HG02571 (cell line): Measurements from ENCODE around the gene SYNGR2.
"Not testable (repeated sequence)": the region's sequence is repeated elsewhere in the genome, so short reads cannot be mapped to it uniquely, and the experiment has no call there.

ENCODE experiments used
- ATAC-seq: cut with Tn5 transposase; IDR thresholded peaks from one replicate; pipeline ENCODE4 v1.9.1; 2021; ENCODE audit warnings: mild to moderate bottlenecking, moderate library complexity; ENCODE audit not compliant: unreplicated experiment

SYNGR2 gene

DNA sequence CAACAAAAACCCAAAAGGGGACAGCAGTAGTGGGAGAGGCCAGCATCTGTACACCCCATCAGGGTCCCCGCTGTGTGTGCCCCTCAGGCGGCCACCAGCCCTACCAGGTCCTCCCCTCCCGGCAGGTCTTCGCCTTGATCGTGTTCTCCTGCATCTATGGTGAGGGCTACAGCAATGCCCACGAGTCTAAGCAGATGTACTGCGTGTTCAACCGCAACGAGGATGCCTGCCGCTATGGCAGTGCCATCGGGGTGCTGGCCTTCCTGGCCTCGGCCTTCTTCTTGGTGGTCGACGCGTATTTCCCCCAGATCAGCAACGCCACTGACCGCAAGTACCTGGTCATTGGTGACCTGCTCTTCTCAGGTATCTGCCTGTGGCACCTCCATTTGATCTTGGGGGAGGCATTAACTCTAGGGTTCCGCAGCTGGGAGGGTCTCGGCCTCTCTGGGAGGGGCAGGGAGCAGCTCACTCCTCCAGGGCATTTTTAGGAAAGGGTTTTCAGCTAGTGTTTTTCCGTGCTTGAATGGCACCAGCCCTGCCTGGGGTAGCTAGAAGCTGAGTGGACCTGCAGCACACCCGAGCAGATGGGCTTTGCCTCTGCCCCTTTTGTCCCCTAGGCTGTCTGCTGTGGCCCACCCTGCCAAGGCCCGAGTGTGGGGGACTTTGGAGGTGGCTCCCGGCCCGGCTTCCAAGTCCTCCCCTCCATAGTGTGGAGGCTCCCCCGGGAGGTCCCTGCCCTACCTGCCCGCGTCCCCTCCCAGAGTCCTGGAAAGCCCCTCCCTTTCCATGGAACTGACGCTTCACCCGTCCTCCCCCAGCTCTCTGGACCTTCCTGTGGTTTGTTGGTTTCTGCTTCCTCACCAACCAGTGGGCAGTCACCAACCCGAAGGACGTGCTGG, 2.6 kb downstream of the SYNGR2 start:
- ATAC-seq = no peak

DNA sequence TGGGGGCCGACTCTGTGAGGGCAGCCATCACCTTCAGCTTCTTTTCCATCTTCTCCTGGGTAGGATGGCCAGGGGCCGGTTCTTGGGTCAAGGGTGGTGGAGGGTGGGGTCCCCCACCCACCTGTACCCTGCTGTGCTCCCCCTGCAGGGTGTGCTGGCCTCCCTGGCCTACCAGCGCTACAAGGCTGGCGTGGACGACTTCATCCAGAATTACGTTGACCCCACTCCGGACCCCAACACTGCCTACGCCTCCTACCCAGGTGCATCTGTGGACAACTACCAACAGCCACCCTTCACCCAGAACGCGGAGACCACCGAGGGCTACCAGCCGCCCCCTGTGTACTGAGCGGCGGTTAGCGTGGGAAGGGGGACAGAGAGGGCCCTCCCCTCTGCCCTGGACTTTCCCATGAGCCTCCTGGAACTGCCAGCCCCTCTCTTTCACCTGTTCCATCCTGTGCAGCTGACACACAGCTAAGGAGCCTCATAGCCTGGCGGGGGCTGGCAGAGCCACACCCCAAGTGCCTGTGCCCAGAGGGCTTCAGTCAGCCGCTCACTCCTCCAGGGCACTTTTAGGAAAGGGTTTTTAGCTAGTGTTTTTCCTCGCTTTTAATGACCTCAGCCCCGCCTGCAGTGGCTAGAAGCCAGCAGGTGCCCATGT, 3.3 kb downstream of the SYNGR2 start:
- ATAC-seq = not testable (repeated sequence)

DNA sequence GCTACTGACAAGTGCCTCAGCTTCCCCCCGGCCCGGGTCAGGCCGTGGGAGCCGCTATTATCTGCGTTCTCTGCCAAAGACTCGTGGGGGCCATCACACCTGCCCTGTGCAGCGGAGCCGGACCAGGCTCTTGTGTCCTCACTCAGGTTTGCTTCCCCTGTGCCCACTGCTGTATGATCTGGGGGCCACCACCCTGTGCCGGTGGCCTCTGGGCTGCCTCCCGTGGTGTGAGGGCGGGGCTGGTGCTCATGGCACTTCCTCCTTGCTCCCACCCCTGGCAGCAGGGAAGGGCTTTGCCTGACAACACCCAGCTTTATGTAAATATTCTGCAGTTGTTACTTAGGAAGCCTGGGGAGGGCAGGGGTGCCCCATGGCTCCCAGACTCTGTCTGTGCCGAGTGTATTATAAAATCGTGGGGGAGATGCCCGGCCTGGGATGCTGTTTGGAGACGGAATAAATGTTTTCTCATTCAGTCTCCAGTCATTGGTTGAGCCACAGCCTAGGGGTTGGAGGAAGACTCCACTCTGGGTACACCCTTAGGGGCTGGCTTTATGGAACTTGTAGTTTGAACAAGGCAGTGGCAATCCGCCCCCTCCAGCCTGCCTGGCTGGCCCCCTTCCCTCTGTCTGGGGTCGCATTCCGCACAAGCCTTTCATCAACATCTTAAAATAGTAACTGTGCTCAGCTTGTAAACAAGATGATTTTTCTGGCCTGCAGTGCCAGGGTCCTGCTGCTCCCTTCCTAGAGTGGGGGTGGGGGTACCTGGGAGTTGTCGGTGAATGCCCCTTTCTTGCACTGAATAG, 4.1 kb downstream of the SYNGR2 start:
- no peak for ATAC-seq

DNA sequence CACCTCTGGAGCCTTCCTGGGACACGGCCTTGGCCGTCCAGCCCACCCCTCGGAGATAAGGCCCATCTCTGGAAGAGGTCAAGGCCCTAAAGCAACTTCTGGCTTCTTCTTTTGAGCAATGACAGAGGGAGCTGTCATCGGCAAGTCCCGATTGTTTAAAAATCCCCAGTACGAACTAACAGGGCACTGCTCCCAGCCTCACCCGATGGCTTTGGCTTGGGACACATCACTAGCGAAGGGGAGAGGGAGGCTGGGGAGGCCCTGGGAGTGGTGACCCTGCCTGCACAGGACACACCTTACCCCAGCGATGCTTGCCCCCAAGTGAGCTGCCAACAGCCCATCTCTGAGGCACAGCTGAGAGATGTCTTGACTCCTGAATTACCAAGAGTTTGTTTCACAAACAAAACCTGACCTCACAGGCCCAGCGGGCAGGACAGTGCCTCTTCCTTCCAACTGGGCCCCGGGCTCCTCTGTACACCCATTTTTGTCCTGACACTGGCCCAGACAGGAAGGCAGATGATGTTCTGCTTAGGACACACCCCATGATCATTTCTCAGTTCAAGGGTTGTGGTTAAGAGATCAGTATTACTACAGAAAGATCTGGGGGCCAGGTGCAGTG, 4.8 kb downstream of the SYNGR2 start:
- no peak for ATAC-seq

DNA sequence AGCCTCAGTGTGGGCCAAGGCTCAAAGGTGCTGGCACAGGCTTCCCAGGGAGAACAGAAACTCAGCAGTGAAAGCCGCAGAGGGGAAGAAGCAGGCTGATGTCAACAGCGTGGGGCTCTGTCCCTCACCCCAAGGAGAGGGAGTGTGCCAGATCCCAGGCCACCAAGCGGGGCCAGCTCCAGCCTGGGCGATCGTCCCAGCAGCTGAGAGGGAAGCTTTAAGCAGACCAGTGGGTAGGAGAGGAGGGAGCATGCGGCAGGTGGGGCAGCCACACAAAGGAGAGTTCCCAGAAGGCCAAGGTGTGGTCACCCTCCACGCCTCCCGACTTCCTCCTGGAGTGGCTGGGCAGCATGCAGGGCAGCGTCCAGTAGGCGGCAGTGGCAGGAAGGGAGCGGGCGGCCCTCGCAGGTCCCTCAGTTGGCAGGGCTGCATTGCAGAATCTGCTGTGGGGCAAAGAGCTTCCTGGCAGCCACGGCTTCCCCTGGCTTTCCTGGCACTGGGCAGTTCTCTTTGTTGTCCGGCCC, 6.0 kb downstream of the SYNGR2 start:
- no peak for ATAC-seq

DNA sequence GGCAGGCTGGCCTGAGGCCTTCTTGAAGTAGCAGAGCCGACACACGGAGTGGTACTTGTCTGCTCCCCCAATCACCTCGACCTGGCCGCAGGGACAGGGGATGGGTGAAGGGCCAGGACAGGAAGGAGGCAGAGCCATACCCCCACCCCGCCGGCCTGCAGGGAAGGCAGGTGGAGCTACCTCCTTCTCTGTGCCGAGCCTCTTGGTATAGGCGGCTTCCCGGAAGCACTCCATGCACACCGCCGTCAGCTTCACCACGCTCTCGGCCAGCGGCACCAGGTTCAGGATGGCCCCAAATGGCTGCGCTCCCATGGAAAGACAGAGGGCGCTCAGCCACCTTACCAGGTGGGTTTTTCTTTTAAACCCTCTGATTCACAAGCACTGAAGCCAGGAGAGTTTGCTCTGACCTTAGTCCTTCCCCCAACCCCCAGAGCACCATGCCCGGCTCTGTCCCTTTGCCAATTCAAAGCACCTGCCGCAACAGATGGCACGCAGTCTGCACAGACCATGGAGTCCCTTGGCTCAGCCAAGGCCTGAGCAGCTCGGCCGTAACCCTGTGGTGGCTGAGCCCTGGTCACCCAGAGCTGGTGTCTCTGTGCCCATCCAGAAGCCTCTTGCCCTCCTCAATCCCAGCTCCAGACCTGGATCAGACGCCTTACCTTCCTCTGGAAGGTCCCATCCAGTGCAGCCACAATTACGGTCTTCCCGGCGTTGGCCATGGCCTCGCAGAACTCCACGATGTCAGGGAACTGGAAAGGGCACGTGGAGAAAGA, 6.7 kb downstream of the SYNGR2 start:
- no peak for ATAC-seq

DNA sequence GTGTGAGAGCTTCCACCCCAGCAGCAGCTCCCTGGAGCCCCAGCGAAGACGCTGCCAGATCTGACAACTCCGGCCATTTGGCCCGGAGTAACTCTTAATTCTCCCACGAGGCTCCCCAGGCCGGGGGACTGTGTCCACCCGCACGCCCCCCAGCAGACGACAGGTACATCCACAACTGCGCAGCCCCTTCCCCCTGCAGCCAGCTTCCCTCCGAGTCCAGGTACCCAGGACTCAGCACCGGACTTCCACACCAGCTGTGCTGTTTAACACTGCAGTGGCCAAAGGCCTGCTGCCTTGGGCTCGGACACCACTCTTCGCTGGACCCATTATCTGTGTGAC, 7.2 kb downstream of the SYNGR2 start:
- ATAC-seq = no peak

DNA sequence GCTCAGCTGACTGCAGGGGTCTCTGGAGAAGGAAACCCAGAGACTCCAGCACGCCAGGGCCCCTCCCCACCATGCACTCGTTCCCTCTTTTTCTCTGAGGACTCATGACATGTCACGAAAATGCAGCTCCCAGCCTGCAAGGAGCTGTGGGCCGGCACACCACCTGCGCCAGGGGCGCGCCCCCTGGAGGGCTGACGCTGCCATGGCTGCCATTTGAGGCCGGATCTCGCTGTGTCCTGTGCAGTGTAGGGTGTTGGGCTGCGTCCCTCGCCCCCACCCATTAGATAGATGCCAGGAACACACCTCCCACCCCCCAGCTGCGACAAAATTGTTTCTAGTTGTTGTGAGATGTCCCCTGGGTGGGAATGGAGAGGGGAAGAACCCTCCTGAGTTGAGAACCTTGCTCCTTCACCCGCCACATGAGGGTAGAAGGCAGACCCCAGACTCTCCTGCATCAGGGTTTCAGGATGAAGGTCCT, 8.2 kb downstream of the SYNGR2 start:
- no peak for ATAC-seq

DNA sequence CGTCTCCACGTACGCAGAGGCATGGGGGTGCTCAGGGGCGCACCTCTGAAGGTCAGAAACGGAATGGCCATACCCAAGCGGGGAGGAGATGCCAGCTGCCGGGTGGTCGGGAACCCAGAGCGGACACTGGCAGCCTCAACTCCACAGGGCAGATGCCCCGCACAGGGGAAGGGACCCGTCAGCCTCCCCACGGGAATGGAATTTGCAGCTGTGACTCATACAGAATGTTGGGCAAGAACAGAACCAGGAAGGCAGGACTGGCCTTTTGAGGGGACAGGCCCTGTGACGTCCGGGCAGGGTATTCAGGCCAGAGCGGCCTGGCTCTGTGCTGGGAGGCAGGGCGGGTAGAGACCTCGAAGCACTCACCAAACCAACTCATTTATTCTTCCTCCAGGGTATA, 11.0 kb downstream of the SYNGR2 start:
- no peak for ATAC-seq

DNA sequence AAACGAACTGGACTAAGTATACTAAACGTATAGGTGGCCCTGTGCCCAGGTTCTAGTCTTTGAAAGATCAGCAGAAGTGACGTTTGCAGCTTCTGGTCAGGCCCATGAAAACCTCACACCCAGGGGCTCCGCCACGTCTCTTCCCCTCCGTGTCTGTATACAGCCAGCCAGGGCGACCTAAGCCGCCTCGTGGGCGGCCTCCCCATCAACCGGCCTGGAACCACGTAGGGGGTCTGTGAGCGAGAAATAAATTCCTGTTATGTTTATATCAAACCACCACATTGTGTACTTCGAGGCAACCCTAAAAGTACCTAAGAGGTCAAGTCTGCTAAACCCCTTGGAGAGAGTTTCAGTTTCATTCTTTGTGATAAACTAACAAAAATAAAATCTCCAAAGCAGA, 11.7 kb downstream of the SYNGR2 start:
- no peak for ATAC-seq

DNA sequence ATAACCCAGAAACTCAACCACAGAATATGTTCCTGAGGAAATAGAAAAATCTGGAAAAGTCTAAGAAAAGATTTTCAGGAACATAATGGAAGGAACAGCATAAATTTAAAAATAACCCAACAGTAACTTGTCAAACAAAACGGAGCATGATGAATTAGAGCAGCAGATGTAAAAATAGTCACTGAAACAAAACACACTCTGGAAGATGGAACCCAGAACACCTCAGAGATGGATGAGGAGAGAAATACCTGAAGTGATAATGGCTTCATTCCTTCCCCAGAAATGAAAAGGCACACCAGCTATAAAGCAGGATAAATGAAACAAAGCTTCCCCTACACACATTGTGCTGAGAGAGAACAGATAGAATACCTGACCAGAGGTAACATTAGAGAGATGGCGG, 12.1 kb downstream of the SYNGR2 start:
- ATAC-seq = no peak

DNA sequence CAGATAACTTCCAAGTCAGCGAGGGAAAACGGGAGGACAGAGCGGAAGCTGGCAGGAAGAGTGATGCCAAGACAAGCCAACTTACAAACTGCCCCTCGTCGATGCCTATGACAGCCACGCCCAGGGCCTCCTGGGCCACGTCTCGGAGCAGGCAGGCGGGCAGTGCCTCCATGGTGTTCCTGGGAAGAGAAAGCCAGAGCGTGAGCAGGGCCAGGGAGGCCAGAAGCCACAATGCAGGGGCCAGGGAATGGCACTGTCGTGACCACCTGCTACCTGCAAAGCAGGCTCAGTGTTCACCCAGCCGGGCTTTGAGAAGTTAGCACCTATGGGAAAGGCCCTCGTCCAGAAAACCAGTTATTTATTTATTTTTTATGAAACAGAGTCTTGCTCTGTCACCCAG, 14.1 kb downstream of the SYNGR2 start:
- ATAC-seq = no peak

DNA sequence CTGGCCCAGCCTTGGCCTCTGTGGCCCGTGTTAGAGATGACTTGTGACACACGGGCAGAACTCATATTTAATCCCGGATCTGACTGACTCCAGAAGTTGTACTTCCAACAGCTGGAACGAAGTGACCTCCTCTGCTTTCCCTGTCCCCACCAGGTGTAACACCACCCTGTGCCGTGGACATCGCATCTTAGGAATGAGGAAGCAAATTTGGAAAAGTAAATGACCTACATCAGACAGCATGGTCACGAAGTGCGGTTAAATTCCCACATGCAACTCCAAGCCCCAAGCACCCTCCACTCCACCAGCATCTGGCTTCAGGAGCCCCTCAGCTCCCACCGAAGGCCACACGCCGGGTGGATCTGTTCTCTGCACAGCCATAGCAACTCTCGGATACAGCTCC, 15.5 kb downstream of the SYNGR2 start:
- no peak for ATAC-seq

DNA sequence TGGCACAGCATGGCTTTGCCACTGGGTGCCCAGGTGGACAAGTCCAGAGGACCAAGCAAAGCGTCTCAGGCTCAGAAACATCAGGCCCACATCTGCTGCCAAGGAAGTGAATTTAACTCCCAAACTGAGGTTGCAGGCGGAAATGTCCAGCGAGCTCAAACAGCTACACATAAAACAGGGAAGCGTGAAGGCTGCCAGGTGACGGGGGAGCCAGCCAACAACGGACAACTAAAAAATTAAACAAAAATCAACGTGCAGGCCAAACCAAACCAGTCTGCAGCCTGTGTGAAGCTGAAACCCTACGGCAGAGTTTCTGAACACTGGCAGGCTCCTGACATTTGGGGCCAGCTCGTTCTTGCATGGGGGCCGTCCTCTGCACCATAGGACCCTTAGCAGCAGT, 16.0 kb downstream of the SYNGR2 start:
- no peak for ATAC-seq

DNA sequence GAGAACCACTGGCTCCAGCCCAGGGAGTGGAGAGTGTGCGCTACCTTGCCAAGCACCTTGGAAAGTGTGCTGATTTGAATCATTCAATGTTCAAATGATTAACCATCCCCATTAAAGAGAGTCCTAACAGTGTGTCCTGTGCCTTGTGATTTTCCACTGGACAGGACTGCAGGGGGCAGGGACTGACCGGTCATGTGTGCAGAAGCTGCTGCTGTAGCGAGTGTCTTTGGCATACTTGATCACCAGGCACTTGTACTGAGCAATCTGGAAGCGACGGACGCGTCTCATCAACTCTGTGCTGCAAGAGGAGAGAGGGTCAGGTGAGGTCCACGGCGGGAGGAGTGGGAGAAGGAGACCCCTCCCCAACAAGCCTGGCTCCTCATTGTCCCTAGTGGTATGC, 16.5 kb downstream of the SYNGR2 start:
- ATAC-seq = no peak

DNA sequence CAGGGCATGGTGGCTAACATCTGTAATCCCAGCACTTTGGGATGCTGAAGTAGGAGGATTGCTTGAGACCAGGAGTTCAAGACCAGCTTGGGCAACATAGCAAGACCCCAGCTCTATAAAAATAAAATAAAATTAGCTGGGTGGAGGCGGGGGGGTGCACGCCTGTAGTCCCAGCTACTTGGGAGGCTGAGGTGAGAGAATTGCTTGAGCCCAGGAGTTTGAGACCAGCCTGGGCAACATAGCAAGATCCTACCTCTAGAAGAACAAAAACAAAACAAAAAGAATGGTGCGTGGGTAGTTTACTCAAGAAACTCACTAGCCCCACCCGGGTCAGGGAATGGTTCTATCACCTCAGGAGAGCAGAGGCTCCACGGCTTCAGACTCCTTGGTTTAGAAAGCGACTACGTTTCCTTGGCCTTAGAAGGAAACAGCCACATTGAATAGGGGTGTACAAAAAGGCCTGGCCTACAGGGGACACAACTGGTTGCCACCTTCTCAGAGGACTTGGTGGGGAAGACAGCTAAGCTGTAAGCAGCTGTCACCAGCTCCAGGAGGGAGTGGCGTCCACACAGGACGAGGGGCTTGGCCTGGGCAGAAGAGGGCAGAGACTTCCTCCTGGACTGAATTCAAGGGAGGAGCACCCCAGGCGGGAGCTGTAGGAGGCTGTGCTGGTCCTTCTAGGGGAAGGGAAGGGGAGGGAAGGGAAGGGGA, 17.8 kb downstream of the SYNGR2 start:
- no peak for ATAC-seq

DNA sequence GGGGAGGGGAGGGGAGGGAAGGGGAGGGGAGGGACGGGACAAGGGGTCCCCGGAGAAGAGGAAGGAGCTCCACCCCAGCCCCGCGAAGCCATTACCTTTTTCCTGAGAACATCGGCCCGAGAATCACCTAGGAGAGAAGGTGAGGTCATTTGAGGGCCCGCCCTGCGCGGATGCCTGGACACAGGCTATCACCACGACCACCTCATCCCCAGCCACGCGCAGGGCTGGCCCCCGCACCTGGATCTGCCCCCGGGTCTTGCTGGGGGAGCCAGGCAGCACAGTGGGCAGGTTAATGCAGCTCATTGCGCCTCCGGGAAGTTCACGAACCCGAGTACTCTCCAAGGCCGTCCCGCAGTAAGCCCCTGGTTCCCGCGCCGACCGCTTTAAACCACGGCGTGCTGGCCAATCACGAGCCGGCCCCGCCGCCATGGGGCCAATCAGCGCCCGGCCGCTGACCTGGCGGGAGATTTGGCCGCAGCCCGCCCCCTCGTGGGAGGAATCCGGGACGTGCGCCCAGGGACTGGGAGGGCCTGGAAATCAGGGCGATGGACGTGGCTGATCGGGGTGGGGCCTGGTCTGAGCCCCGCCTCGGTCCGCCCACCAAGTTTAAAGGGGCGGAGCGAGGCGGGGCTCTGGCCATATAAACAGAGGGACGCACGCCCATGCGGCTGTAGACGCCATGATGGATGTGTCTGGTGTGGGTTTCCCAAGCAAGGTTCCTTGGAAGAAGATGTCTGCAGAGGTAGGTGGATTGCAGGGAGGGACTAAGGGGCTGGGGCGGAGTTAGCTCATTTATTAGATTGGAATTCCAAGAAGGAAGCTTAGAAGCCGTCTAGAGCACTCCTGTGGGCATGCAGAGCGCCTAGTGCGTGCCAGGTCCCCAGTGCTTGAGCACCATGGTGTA, 18.6 kb downstream of the SYNGR2 start, which contains the start of the genes AFMID and TK1:
Gene AFMID, plus strand, starts transcription at position 671 of the 904 bp plus-strand sequence. Its CDS starts 9 bp downstream, at position 680.
Gene TK1, minus strand, starts transcription at position 361 of the 904 bp plus-strand sequence. Its CDS starts 58 bp downstream, at position 303.
- ATAC-seq = peak; percentile 91

DNA sequence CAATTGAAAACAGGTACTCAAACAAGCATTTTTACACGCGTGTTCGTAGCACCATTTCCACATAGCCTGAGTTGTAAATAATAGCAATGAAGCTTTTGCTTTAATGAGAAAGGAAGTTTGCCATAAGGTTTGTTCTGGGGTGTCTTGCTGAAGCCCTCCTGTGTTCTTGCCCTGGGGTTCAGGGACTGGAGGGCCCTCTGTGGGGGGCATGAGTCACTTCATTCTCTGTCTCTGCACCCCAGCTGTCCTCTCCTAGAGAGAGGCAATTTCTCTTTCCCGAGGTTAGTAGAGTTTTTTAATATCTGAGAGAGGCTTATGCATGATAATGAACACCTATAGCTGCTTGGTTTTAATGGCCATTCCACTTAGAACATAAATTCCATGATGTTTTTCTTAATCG, 28.3 kb downstream of the SYNGR2 start:
- no peak for ATAC-seq
